GM21619 (cell line): Measurements from ENCODE around the gene NFKBIB.

ENCODE experiments used
- ATAC-seq: cut with Tn5 transposase; IDR thresholded peaks from one replicate; pipeline ENCODE4 v1.9.1; 2021; ENCODE audit not compliant: unreplicated experiment

The NFKBIB gene

DNA sequence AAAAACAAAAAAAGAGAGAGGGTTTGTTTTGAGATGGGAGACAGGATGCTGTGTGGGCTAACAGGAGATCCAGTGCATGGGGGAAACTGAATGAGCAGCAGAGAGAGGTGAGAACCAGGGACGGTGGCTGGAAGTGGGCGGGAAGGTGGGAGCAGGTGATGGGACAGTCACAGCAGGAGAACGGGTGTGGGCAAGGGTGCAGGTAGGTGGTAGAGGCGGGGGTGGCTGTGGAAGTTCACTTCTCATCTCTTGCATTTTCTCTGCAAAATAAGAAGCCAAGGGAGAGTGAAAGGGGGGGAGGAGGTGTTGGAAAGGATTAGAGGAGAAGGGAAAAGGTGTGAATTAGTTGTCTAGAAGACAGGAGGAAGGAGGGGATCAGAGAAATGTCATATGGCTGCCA lies 53.9 kb downstream of the NFKBIB start:
- no peak for ATAC-seq

DNA sequence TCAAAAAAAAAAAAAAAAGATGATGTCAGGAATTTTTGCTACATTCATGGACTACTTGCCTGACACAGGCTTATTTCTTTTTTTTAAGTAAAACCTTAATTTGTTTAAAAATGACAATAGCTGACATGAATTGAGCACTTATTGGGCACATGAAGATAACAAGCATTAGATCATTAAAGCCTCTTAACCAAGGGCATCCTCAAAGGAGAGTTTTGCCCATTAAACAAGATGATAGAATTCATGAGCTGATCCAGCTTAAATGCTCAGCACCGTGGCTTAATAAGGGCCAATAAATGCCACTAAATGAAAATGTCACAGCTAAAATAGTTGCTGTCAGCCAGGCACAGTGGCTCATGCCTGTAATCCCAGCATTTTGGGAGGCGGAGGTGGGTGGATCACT lies 56.5 kb downstream of the NFKBIB start:
- no peak for ATAC-seq

DNA sequence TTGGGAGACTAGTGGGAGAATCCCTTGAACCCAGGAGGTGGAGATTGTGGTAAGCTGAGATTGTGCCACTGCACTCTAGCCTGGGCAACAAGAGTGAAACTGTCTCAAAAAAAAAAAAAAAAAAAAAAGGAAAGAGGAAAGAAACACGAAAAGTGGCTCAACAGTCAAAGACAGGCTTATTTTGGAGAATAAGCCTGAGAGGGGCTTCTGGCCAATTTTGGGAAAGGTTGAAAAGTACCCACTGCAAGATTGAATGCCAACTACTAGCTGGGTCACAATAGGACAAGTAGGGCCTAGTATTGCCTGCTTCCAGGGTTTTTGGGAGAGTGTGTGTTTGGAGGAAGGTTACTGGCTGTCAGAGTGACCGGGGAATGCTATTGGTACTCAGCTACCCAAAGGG lies 58.5 kb downstream of the NFKBIB start:
- ATAC-seq, result no peak
